ENCODE results near the gene PHETA1. TPM values are rescaled to one million over a fixed set of nuclear protein-coding genes. Genes with fewer than 3 reads are reported as not detected.

Gene PHETA1
- total RNA-seq, 1 experiment from 2014 or later, result 3.4 TPM

- intact Hi-C loops (cut with micrococcal nuclease), result no loop called here
- no peak for DNase-seq (ENCODE audit: unreplicated experiment)
- TF ChIP-seq CTCF (IDR thresholded peaks at IDR 0.05; ENCODE audit: unreplicated experiment), result no peak
- Mint-ChIP-seq H3K4me1 (ENCODE audit: insufficient read depth, unreplicated experiment) (peaks cover 8% of the 10 kb centered on the region), H3K27ac (ENCODE audit: low read depth, unreplicated experiment) (no peak overlapping the region), H3K9me3 (ENCODE audit: unreplicated experiment) (no peaks in the 10 kb centered on the region), H3K36me3 (ENCODE audit: insufficient read depth, unreplicated experiment) (no peaks in the 10 kb centered on the region), H3K4me3 (ENCODE audit: unreplicated experiment) (no peak overlapping the region), H3K27me3 (ENCODE audit: insufficient read depth, unreplicated experiment) (no peaks in the 10 kb centered on the region)
- no TSS peak for BruUV-seq (replicated peaks)
- CTCF ChIA-PET, result no interaction called here
- POLR2A ChIA-PET, result no interaction called here
Observed at GRCh38 chr12:111414711-111415252, 45.9 kb upstream of the PHETA1 start.

- Mint-ChIP-seq H3K27me3 (ENCODE audit: insufficient read depth, unreplicated experiment) (no peaks in the 10 kb centered on the region), H3K27ac (ENCODE audit: low read depth, unreplicated experiment) (no peak overlapping the region), H3K4me1 (ENCODE audit: insufficient read depth, unreplicated experiment) (peaks cover 12% of the 10 kb centered on the region), H3K4me3 (ENCODE audit: unreplicated experiment) (no peak overlapping the region), H3K9me3 (ENCODE audit: unreplicated experiment) (no peaks in the 10 kb centered on the region), H3K36me3 (ENCODE audit: insufficient read depth, unreplicated experiment) (no peaks in the 10 kb centered on the region)
- ChIA-PET POLR2A (interaction anchor here (0.6 to 1.3 kb wide), 4 partner anchors 10 to 66 kb away, joined by 3 to 7 read pairs (median 3); no protein-coding TSS in a partner anchor), CTCF (interaction anchor here (0.6 to 3.6 kb wide), 5 partner anchors 12 to 100 kb away, joined by 4 to 26 read pairs (median 5); no protein-coding TSS in a partner anchor)
- intact Hi-C loops (cut with micrococcal nuclease), result no loop called here
- no TSS peak for BruUV-seq (replicated peaks)
- TF ChIP-seq CTCF (IDR thresholded peaks at IDR 0.05; ENCODE audit: unreplicated experiment), result no peak
- peak; percentile 43 for DNase-seq (ENCODE audit: unreplicated experiment)
Observed at GRCh38 chr12:111413442-111414086, 44.7 kb upstream of the PHETA1 start.

GRCh38 chr12:111412830-111413441, 44.0 kb upstream of the PHETA1 start:
- no peak for TF ChIP-seq CTCF (IDR thresholded peaks at IDR 0.05; ENCODE audit: unreplicated experiment)
- Mint-ChIP-seq H3K4me1 (ENCODE audit: insufficient read depth, unreplicated experiment) (peaks cover 12% of the 10 kb centered on the region), H3K4me3 (ENCODE audit: unreplicated experiment) (no peak overlapping the region), H3K36me3 (ENCODE audit: insufficient read depth, unreplicated experiment) (no peaks in the 10 kb centered on the region), H3K27ac (ENCODE audit: low read depth, unreplicated experiment) (no peak overlapping the region), H3K27me3 (ENCODE audit: insufficient read depth, unreplicated experiment) (no peaks in the 10 kb centered on the region), H3K9me3 (ENCODE audit: unreplicated experiment) (no peaks in the 10 kb centered on the region)
- BruUV-seq (replicated peaks), result no TSS peak
- CTCF ChIA-PET, result interaction anchor here (0.6 to 3.6 kb wide), 6 partner anchors 13 to 509 kb away, joined by 3 to 26 read pairs (median 4); no protein-coding TSS in a partner anchor
- intact Hi-C loops (cut with micrococcal nuclease), result no loop called here
- POLR2A ChIA-PET, result interaction anchor here (0.7 to 1.3 kb wide), 4 partner anchors 9 to 21 kb away, joined by 3 read pairs; no protein-coding TSS in a partner anchor
- DNase-seq (ENCODE audit: unreplicated experiment), result no peak
